Limb (tissue), 2 donors: ENCODE measurements around the gene YIF1B.
"Not testable (repeated sequence)": the region's sequence is repeated elsewhere in the genome, so short reads cannot be mapped to it uniquely, and the experiment has no call there.

Source experiments
- DNase-seq, 2 donors: peaks; one replicate each; pipeline ENCODE4 v3.0.0-alpha.2; 2016; ENCODE audit errors: extremely low spot score in 2 of 2

Gene YIF1B, protein sequence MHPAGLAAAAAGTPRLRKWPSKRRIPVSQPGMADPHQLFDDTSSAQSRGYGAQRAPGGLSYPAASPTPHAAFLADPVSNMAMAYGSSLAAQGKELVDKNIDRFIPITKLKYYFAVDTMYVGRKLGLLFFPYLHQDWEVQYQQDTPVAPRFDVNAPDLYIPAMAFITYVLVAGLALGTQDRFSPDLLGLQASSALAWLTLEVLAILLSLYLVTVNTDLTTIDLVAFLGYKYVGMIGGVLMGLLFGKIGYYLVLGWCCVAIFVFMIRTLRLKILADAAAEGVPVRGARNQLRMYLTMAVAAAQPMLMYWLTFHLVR

DNA sequence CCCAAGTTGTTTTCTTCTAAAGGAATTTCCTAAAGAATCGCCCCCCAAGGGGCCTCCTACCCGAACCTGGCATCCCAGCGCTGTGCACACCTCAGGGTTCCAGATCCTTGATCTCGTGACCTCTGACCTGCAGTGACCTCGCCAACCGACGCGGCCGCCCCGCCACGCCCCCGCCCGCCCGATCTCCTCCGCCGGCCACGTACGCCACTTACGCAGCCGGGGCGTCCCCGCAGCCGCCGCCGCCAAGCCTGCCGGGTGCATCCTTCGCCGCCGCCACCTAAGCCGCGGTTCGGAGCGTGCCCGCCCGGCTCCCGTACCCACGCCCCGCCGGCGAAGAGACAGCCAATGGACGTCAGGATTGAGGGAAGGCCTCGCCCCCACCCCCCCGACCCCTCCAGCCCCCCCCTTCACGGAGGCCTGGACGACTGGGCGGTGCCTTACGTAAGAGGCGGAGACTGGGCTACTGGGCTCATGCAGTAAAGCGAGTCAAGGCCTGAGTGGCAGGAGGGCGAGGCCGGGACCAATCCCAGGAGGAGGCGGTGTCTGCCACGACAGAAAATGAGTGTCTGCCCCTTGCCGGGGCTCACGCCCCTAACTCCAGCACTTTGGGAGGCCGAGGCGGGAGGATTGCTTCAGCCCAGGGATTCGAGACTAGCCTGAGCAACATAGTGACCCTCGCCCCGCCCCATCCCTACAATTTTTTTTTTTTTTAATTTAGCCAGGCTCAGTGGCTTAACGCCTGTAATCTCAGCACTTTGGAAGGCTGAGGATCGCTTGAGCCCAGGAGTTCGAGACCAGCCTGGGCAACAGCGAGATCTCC, at the start of gene YIF1B:
Gene YIF1B (minus strand): TSS at position 291 of the 820 bp plus-strand sequence. CDS start 30 bp downstream, at position 261.
- DNase-seq = peak; percentile 97 to 98

DNA sequence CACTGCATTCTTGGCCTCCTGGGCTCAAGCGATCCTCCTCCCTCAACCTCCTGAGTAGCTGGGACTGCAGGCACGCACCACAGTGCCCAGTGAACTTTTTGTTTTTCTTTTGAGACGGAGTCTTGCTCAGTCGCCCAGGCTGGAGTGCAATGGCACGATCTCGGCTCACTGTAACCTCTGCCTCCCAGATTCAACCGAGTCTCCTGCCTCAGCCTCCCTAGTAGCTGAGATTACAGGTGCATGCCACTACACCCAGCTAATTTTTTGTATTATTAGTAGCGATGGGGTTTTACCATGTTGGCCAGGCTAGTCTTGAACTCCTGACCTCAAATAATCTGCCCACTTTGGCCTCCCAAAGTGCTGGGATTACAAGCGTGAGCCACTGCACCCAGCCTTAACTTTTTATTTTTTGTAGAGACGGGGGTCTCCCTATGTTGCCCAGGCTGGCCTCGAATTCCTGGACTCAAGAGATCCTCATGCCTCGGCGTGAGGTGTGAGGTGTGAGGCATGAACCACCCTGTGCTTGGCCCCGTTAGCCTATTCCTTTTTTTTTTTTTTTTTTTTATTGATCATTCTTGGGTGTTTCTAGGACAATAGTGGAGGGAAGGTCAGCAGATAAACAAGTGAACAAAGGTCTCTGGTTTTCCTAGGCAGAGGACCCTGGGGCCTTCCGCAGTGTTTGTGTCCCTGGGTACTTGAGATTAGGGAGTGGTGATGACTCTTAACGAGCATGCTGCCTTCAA, 47.4 kb upstream of the YIF1B start:
- not testable (repeated sequence) for DNase-seq

DNA sequence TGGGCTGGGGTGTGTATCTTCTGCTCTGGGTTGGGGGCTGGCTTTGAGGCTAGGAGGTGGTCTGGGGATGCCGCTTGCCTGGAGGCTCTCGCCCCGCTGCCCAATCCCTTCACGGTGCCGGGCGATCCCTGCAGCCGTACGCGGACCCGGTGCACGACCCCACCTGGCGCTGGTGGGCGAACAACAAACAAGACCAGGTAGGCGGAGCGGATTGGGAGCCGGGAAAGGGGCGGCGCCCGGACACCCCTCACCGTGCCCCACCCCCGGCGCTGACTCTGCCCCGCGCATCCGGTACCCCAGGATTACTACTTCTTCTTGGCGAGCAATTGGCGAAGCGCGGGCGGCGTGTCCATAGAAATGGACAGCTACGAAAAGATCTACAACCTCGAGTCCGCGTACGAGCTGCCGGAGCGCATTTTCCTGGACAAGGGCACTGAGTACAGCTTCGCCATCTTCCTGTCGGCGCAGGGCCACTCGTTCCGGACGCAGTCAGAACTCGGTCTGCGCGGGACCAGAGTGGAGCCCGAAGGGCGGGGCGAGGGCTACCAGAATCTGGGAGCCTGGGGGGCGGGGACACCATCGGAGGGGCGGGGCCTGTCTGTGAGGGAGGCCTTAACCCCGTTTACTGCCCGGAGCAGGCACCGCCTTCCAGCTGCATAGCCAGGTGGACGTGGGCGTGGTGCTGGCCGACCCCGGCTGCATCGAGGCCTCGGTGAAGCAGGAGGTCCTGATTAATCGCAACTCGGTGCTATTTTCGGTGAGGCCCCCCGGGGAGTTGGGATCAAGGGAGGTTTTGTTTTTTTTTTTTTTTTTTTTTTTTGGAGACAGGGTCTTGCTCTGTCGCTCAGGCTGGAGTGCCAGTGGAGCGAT, 46.6 kb upstream of the YIF1B start:
- DNase-seq = peak; percentile 40 to 78

DNA sequence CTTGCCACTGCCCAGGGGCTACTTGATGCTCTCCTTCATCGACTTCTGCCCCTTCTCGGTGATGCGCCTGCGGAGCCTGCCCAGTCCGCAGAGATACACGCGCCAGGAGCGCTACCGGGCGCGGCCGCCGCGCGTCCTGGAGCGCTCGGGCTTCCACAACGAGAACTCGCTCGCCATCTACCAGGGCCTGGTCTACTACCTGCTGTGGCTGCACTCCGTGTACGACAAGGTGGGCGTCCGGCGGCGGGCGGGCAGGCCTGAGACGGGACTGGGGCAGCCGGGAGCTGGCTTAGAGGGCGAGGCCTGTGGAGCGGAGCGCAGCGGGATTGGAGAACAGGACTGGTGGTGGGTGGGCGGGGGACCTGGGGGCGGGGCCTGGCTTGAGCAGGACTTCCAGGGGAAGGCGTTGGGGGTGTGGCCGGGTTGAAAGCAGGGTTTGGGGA, 45.9 kb upstream of the YIF1B start:
- peak; percentile 77 to 87 for DNase-seq

DNA sequence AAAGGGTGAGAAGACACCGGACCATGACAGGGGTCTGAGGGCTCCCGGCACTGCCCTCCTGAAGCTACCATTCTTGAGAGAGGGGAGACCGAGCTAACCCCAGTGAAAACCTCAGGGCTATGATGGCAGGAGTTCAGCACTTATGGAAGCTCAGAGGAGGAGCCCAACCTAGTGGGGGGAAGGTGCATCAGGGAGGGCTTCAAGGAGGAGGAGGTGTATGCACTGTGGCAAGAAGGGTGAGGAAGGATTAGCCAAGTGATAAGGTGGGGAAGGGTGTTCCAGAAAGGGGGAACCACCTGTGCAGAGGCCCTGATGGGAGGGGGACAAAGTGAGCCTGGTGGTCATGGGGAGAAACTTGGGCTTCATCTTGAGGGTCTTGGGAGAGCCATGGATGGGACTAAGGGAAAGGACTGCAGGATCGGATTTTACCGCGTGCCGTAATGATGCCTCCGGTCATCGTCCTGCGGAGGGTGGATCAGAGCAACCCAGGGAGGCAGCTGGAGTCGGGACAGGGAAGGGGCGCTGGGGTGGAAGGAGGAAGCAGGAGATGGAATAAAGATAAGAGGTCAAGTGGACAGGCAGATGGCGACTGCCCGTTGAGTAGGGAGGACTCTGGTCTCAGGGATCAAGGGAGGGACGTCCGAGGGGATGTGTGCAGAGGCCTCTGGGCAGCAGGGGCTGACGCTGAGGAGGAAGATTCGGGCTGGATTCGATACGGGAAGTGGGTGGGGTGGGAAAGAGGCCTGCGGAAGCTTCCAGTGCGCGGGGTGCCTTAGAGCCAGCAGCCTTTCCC, 45.3 kb upstream of the YIF1B start:
- DNase-seq = no peak

DNA sequence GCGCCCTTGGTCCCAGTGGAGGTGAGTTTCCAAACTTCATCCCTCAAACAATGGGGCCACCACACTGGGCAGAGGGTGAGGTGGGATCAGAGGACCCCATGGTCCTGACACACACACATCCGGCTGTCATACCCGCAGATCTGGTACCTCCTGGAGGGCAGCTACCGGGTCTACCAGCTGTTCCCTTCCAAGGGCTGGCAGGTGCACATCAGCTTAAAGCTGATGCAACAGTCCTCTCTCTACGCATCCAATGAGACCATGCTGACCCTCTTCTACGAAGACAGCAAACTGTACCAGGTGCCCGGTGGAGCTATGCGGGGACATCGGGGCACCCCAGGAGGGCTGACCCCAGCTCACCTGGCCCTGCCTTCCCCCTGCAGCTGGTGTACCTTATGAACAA, 44.6 kb upstream of the YIF1B start:
- DNase-seq = no peak

DNA sequence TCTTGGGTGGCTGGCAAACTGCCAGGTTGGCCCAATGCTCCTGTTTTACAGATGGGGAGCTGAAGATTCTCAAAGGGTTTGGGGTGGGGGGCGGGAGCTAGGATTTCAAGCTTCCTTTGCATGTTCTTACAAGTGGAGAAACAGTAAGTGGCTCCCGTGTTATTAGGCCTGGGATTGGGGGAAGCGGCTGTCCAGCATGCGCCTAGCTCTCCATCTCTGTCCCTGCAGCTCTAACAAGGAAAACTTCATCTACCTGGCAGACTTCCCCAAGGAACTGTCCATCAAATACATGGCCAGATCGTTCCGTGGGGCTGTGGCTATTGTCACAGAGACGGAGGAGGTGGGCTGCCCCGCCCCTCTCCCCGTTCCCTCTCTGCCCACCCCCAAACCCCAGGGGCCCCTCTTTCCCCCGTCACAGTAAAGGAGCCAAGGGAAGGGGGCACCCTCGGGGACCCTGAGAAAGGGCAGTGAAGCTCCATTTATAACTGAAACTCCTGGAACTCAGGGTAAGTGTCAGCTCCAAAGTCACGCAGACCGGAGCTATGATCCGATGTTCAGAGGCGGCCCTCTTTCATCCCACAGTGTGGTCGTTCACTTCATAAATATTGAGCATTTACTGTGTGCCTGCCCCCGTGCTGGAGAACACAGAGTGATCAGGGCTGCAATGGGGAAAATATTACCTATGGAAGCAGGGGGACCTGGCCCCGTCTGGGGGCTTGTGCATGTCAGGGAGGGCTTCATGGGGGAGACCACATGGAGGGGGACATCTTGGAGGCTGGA, 43.7 kb upstream of the YIF1B start:
- no peak for DNase-seq

DNA sequence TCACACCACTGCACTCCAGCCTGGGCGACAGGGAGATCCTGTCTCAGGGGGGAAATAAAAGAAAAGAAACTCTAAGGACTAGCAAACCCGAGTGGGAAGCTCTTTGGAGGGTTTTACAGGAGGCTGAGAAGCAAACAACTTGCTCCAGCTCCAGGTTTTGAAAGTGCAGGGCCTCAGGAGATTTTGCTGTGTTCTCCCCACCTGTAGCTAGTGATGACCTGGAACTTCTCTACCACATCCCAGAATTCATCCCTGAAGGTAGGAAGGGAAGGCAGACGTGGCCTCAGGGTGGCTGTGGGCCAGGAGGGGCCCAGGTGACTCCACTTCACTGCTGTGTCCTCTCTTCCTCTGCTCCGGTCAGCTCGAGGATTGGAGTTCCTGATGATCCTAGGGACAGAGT, 42.3 kb upstream of the YIF1B start:
- no peak for DNase-seq

DNA sequence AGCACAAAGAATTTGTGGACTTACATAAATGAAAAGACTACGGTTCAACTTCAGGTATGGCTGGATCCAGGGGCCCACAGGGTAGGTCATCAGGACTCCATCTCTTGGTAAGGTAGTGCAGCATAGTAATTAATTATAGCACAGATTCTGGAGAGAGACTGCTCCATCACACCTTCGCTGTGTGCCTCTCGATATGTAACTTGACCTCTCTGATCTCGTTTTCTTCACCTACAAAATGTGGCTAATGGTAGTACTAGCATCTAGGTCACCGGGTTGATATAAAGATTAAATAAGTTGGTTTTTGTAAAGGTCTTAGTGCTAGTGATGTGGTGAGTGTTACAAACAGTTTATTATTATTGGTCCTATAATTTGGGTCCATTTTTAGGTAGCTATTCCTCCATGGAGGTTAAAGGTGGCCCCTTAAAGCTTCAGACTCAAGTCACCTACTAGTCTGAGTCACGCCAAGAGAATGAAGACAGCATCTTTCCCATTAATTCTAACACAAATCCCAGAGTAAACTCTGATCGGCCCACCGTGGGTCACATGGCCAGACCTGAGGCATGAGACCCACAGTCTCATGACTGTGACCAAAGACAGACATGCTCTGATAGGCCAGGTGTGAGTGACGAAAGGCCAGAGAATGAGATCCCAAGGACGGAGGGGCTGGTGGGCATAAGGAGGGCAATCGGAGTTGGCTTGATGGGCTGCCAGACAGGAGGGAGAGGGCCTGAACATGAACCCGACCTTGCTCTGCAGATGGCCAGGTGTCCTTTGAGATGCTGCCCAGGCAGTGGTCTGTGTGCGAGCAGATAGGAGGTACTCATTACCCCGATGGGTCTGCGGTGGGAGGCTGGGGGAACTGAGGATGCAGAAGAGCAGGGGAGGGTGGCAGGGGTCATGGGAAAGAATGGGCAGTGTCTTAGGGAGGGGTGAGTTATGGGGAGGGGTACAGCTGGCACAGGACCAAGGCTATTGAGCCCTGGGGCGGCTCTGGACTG, 40.3 kb upstream of the YIF1B start:
- no peak for DNase-seq

DNA sequence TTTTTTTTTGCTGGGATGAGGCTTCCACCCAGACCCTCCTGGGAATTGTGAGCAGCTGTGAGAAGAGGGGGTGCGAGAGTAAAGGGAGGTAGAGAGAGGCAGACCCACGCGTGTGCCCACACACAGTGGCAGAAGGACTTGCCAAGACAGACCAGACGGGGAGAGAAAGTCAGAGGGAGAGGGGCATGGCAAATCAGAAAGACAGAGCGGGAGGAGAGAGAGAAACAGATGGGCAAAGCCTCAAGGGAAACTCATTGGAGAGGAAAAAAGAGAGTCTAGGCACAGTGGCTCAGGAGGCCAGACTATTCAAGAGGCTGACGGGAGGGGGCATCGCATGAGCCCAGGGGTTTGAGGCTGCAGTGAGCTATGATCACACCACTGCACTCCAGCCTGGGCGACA, 36.9 kb upstream of the YIF1B start:
- DNase-seq = no peak

DNA sequence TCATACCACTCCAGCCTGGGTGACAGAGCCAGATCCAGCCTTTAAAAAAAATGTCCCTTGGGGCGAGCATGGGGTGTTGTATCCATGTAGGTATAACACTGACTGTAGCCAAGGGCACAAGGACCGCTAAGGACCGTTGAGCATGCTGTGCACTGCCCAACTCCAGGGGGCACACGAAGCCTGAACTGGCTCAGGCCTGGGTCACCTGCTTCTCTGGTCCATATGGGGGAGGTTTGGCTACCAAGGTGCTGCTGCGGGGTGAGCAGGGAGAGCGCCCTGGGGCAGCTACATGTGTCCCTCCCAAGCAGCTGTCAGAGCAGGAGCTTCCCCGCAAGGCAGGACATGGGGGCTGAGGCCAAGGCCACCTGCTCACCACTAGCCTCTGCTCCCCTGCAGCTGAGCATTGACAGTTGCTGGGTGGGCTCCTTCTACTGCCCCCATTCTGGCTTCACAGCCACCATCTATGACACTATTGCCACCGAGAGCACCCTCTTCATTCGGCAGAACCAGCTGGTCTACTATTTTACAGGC, 36.2 kb upstream of the YIF1B start:
- DNase-seq = no peak

DNA sequence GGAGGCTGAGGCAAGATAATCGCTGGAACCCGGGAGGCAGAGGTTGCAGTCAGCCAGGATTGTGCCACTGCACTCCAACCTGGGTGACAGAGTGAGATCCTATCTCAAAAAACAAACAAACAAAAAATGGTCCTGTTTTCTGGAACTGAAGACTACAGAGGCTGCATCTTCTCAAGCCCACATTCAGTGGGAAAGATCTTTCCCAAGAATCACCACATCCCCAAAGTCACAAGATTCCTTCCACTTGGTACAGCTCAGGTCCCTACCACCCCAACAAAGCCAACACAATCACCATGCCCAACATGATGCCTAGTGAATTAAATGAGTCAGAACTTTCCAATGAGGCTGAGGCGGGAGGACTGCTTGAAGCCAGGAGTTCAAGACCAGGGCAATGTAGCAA, 35.1 kb upstream of the YIF1B start:
- DNase-seq = no peak

DNA sequence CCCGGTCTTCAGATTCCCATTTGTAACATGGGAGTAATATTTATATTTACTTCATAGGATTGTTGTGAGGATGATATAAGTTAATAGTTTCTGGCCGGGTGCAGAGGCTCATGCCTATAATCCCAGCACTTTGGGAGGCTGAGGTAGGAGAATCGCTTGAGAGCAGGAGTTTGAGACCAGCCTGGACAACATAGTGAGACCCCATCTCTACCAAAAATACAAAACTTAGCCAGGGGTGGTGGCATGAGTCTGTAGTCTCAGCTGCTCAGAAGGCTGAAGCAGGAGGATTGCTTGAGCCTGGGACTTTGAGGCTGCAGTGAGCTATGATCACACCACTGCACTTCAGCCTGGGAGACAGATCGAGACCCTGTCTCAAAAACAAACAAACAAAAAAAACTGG, 31.1 kb upstream of the YIF1B start:
- DNase-seq = no peak

DNA sequence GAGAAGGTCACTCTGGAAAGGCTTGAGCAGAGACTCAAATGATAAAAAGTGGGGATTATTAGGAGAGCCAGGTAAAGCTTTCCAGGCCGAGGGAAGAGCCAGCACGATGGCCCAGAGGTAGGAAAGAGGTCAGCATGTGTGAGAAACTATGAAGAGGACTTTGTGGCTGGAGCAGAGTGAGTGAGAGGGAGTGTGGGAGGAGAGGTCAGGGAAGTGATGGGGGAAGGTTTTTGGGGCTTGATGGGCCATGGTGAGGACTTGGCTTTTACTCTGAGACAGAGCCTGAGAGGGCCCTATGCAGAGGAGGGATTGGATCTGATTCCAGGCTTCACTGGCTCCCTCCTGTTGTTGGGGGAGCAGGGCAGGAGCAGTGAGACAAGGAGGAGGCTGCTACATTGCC, 25.2 kb upstream of the YIF1B start:
- DNase-seq = no peak

DNA sequence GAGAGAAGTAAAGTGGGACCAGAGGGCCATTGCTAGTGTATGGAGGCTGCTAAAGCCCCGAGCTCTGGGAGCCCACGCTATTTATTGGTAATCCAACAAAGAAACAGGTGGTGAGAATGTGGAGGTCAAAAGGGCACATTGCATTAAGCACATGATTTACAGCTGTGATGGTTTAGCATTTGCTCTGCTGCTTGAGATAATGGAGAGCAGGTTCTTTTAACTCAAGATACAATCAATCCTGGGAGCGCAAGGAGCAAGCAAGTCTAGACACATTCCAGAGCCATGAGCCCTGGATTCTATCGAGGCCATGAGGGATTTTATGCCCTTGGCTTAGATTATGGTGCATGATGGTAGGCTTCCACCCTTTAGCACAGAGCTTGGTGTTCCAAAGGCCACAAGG, 23.3 kb upstream of the YIF1B start:
- not testable (repeated sequence) for DNase-seq

DNA sequence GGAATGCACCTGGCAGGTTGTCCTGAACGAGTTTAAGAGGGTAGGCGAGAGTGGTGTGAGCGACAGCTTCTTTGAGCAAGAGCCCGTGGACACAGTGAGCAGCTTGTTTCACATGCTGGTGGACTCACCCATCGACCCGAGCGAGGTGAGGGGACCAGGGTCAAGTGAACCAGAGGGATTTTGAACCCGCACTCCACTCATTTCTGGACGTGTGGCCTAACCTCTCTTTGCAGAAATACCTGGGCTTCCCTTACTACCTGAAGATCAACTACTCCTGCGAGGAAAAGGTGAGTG, 21.6 kb upstream of the YIF1B start:
- no peak for DNase-seq

DNA sequence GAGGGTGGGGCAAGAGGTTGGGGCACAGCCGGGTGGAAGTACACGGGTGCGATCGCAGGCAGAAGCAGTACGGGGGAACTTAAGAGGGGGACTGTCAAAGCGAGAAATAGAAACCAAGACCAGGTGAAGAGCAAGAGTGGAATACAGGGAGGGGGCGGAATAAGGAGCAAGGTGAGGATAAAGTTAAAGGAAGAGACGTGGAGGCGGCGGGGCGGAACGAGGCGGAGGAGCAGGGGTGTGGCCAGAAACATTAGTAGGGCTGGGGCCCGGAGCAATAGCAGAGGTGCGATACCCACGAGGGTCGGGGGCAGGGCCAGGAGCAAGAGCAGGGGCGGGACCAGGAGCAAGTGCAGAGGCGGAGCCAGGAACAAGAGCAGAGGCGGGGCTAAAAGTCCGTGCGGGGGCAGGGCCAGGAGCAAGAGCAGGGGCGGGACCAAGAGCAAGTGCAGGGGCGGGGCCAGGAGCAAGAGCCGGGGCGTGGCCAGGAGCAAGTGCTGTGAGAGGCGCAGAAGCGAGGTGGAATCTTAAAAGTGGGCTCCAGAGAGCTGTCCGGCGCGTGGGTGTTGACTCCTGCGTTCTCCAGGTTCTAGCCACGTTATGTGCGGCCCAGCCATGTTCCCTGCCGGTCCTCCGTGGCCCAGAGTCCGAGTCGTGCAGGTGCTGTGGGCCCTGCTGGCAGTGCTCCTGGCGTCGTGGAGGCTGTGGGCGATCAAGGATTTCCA, 21.1 kb upstream of the YIF1B start:
- peak; percentile 92 to 94 for DNase-seq
